VCaP (cell line): Measurements from ENCODE around the gene HMGB2.
A peak's percentile ranks its signal among the peaks of the same experiment; 100 is the strongest.

Source experiments
- H3K27ac ChIP-seq: fragments of 450-650 bp; 2 replicates; pipeline ENCODE4 v1.5.1; 2017
- CTCF ChIP-seq: fragments of 450-650 bp; conservative IDR thresholded peaks from 2 replicates; pipeline ENCODE4 v1.5.1; 2017; ENCODE audit warnings: mild to moderate bottlenecking, moderate library complexity

The HMGB2 gene

GRCh38 chr4:173301518-173302201 is 32.5 kb downstream of the HMGB2 start:
- H3K27ac ChIP-seq, result no peak overlapping the region
- TF ChIP-seq CTCF, result peak; percentile 85

GRCh38 chr4:173294444-173294843 is 39.7 kb downstream of the HMGB2 start:
- H3K27ac ChIP-seq, result no peak overlapping the region
- no peak for TF ChIP-seq CTCF

- no peak for TF ChIP-seq CTCF
- H3K27ac ChIP-seq, result no peak overlapping the region
These were observed 40.5 kb downstream of the HMGB2 start for GRCh38 chr4:173293663-173294062.

GRCh38 chr4:173291899-173292298 is 42.3 kb downstream of the HMGB2 start:
- no peak overlapping the region for H3K27ac ChIP-seq

GRCh38 chr4:173289353-173289727 is 44.8 kb downstream of the HMGB2 start:
- no peak for TF ChIP-seq CTCF
- H3K27ac ChIP-seq, result no peak overlapping the region

More at GRCh38 chr4:173291899-173292298, 42.3 kb downstream of the HMGB2 start:
- TF ChIP-seq CTCF, result no peak

- H3K27ac ChIP-seq, result no peak overlapping the region
- no peak for TF ChIP-seq CTCF
These were observed 45.3 kb downstream of the HMGB2 start for GRCh38 chr4:173288698-173289352.

GRCh38 chr4:173288296-173288695 is 45.9 kb downstream of the HMGB2 start:
- peak; percentile 59 for TF ChIP-seq CTCF
- H3K27ac ChIP-seq, result no peak overlapping the region
